Ovary (tissue), 3 donors: Measurements from ENCODE around the gene GRK3.

Experiments
- CTCF ChIP-seq, 3 donors: fragments of 450-650 bp in 2 of 3; fragments of 200-600 bp in 1 of 3; IDR thresholded peaks; one replicate each; pipeline versions ENCODE4 v1.5.1 to v1.8.0; 2016 to 2022; ENCODE audit warnings: antibody characterized with exemption in 3 of 3, mild to moderate bottlenecking in 1 of 3
- EP300 ChIP-seq: sonication (generic); formaldehyde crosslinking; IDR thresholded peaks from one replicate; pipeline ENCODE4 v1.6.1; 2017; ENCODE audit warnings: antibody characterized with exemption
- POLR2A ChIP-seq: fragments of 450-650 bp; IDR thresholded peaks from one replicate; pipeline ENCODE4 v1.6.1; 2017; ENCODE audit warnings: antibody characterized with exemption, mild to moderate bottlenecking, moderate library complexity
- donor health status: DM: no; HTN: no; CAD: no.

GRCh38 chr22:25623851-25624250, 59.4 kb downstream of the GRK3 start:
- no peak for TF ChIP-seq CTCF (IDR thresholded peaks at IDR 0.05)
- no peak for TF ChIP-seq EP300
- no peak for TF ChIP-seq POLR2A
